ENCODE measurements around the gene GRIA1.
"Not testable (repeated sequence)": the region's sequence is repeated elsewhere in the genome, so short reads cannot be mapped to it uniquely, and the experiment has no call there.

GRIA1 gene

GRCh38 chr5:153835891-153836515 lies 345.5 kb downstream of the GRIA1 start:
- no peak for DNase-seq (ENCODE audit: low read depth)

DNA sequence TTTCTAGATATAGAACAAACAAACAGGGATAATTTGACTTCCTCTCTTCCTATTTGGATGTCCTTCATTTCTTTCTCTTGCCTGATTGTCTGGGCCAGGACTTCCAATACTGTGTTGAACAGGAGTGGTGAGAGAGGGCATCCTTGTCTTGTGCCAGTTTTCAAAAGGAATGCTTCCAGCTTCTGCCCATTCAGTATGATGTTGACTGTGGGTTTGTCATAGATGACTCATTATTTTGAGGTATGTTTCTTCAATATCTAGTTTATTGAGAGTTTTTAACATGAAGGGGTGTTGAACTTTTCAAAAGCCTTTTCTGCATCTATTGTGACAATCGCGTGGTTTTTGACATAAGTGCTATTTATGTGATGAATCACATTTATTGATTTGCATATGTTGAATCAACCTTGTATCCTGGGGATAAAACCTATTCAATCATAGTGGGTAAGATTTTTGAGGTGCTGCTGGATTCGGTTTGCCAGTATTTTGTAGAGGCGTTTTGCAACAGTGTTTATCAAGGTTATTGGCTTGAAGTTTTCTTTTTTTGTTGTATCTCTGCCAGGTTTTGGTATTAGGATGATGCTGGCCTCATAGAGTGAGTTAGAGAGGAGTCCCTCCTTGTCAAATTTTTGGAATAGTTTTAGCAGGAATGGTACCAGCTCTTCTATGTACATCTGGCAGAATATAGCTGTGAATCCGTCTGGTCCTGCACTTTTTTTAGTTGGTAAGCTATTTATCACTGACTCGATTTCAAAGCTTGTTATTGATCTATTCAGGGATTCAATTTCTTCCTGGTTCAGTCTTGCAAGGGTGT lies 359.0 kb downstream of the GRIA1 start:
- not testable (repeated sequence) for DNase-seq (ENCODE audit: low read depth)

GRCh38 chr5:153860195-153860886 lies 369.9 kb downstream of the GRIA1 start:
- DNase-seq (ENCODE audit: low read depth): no peak

GRCh38 chr5:153862906-153863305 lies 372.4 kb downstream of the GRIA1 start:
- DNase-seq (ENCODE audit: low read depth): not testable (repeated sequence)
